HG03064 (cell line): Measurements from ENCODE around the gene GJD3.
"Not testable (repeated sequence)": the region's sequence is repeated elsewhere in the genome, so short reads cannot be mapped to it uniquely, and the experiment has no call there.

Source experiments
- ATAC-seq: cut with Tn5 transposase; IDR thresholded peaks from one replicate; pipeline ENCODE4 v1.9.1; 2021; ENCODE audit warnings: low read depth; ENCODE audit not compliant: unreplicated experiment

Gene GJD3

DNA sequence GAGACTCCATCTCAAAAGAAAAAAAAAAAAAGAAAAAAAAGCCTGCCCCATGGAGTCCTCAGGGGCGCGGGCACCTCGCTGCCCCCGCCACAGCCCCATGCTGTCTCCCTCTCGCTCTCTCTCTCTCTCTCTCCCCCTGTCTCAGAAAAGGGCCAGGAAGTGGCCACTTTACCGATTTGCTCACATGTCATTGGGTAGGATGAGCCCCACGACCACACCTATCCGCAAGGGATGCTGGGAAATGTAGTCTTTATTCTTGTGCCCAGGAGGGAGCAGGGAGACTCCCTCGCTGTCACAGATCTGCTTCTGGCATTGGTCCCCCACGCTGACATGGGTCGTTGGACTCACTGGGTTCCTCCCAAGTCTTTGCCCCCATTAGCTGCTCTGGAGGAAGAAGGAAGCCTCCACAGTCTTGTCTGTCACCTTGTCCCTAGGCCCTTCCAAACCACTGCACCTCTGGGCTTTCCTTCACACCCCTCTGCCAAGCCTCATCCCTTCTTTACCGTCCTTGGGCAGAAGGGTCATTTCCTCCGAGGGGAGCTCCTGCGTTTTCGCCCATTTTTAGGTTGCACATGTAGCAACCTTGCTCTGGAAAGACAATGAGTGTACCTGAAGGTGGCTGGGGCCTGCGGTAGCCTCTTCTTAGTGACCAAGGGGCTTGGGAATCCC, 6.9 kb upstream of the GJD3 start:
- no peak for ATAC-seq

DNA sequence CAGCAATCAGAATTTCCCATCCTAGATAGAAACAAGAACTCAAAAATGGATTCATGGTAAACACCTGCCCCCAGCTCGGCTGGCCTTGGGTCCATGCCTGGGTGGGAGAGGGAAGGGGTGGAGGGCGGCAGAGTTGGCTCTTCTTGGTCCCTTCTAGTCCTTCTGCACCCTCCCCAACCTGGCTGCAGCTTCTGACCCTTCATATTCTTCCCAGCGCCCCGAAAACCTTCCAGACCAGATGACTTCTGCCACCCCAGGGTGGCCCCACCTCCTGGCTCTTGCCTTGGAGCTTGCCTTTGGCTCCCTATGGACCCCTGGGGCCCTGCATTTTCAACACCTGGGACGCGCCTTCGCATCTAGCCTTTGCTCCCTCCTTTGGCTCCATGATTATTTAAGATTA, 5.4 kb upstream of the GJD3 start:
- ATAC-seq: no peak

DNA sequence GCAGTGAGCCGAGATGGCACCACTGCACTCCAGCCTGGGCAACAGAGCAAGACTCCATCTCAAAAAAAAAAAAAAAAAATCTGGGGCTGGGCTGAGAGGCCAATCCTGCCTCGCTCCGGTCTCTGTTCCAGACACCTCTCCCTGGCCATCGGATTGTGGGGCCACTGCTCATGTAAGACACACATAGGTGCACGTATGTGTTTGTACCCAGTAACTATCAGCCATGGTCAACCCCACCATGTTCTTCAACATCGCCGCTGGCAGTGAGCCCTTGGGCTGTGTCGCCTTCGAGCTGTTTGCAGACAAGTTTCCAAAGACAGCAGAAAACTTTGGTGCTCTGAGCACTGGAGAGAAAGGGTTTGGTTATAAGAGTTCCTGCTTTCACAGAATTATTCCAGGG, 3.2 kb upstream of the GJD3 start:
- ATAC-seq: not testable (repeated sequence)

DNA sequence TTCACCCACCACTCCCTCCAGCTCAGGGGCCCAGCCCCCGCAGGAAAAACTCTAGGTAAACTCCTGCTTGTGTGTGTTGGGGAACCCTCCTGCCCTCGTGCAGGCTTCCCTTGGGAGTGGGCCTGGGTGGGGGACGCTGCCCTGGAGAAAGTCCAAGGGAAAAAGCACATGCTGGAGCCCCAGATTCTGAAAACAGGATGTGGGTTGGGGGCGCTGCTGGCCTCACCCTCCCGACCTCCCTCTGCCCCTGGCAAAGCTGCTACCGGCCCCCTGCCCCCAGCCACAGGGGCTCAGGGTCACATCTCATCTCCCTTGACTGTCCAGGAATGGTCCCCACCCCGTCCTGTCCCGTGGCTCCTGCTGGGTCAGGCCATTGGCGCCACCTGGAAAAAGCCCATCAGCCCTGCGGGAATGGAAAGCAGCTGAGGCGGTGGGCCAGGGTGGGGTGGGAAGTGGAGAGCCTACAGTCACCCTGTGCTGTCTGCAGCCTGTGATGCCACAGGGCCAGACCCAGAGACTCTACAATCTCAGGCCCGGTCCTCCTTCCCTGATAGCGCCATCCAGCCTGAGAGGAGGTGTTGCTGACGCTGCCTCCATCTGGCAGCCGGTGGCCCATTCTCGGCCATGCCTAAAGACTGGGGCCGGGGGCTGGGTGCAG, 2.5 kb upstream of the GJD3 start:
- ATAC-seq: no peak

DNA sequence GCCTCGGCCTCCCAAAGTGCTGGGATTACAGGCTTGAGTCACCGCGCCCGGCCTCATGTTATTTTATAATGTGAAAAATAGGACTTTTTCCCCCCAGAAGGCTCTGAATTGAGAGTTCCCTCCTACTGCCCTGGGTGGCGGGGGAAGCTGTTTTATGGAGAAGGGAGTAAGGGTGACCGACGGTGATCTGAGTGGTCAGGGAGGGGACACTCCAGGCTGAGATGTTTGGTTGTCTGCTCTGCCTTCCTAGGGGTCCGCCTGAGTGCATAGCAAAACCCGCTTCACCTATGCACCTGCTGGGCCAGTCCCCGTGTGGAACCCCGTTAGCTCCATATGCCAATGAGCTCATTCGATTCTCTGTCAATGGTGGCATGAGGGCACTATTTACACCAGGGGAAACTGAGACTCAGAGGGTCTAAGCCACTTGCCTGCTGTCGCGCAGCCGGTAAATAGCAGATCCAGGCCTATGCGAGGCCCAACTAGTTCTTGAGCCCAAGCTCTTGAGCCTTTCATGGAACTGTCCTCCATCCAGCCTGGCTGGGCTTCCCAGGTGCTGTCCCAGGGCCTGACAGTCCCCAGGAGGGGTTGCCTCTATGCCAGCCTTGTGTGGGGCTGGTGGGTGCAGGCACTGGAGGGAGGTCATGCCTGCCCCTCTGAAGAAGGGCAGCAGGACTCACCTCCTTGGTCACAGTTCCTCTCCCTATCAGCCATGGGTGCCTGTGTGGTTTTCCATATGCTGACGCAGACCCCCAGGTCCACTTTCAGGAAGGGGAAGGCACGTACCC, 1.7 kb upstream of the GJD3 start:
- no peak for ATAC-seq

DNA sequence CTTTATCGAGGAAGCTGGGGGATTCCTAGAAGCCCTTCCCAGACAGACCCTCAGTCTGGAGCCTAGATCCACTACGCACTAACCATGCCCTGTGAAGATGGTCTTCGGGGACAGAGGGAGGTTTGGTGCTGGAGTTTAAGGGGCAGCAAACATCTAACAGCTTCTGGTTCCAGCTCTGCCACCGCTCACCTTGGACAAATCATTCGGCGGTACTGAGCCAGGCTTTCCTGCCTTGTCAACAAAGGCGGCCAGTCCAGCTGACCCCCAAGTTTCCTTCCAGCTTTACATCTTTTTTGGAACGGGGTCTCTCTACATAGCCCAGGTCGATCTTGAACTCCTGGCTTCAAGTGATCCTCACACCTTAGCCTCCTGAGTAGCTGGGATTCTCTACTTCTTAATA, 369 bp upstream of the GJD3 start:
- no peak for ATAC-seq

DNA sequence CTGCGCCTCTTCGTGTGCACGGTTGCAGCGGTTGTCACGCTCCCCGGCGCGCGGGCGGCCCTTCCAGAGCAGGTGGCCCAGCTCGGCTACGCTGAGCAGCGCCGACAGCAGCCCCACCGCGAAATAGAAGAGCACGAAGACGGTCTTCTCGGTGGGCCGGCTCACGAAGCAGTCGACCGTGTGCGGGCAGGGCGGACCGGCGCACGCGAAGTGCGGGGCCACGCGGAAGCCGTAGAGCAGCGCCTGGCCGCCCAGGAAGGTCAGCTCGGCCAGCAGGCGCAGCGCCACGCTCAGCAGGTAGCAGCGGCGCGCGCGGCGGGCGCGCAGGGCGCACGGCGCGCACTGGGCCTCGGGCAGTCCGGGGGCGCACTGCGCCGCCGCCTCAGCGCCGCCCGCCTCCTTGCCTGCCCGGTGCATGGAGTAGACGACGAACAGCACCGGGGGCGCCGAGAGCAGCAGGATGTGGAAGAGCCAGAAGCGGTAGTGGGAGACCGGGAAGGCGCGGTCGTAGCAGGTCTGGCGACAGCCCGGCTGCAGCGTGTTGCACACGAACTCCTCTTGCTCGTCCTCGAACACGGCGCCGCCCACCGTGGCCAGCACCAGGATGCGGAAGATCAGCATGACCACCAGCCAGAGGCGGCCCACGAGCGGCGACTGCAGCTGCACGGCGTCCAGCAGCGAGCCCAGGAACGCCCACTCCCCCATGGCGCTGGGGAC, 1.3 kb downstream of the GJD3 start:
- ATAC-seq: no peak

DNA sequence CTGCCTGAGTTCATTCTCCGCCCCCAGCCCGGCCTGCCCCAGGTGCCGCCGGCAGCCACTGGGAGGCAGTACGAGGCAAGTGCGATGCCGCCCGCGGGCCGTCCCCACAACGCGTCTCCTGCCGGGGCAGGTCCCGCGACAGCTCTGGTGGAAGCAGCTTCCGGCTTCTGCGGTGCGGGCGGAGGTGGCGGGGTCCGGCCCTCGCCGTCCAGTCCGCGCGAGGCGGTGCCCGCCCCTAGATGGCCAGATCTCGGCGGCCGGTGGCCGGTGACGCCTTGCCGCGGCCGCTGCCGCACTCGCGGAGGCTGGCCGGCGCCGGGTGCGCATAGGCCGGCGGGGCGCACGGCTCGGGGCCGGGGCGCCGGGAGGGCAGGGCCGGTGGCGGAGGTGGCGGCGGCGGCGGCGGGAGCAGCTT, 1.8 kb downstream of the GJD3 start:
- no peak for ATAC-seq

DNA sequence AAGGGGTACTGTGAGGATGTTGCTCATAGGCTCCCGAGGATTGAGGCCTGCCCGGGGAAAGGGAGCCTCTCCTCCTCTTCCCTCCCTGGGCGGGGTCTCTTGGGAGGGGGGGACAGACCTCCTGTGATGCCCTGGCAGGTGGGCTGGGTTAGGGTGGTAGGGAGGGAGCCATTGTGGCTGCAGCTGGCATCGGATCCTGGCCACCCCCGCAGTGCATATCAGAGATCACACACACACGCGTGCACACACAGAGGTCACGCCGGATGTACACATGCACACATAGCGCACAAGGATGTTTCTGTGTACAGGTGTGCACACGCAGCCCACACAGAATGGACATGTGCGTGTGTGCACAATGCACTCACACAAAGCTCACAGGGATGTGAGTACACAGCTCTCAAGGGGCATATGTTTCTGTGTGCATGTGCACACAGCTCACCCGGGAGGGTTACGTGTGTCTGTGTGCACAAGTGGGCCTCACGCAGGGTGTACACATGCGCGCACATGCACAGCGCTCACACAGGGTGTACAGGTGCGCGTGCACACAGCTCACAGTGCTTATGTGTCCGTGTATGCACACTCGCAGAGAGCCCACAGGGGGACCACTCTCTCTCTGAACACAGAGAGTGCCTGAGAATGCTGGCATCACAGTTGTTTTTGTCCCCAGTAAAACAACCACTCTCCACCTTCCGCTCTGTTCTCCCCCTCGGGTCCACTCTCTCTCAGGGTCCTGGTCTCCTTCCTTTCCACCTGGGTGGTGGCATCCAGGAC, 2.4 kb downstream of the GJD3 start:
- no peak for ATAC-seq

DNA sequence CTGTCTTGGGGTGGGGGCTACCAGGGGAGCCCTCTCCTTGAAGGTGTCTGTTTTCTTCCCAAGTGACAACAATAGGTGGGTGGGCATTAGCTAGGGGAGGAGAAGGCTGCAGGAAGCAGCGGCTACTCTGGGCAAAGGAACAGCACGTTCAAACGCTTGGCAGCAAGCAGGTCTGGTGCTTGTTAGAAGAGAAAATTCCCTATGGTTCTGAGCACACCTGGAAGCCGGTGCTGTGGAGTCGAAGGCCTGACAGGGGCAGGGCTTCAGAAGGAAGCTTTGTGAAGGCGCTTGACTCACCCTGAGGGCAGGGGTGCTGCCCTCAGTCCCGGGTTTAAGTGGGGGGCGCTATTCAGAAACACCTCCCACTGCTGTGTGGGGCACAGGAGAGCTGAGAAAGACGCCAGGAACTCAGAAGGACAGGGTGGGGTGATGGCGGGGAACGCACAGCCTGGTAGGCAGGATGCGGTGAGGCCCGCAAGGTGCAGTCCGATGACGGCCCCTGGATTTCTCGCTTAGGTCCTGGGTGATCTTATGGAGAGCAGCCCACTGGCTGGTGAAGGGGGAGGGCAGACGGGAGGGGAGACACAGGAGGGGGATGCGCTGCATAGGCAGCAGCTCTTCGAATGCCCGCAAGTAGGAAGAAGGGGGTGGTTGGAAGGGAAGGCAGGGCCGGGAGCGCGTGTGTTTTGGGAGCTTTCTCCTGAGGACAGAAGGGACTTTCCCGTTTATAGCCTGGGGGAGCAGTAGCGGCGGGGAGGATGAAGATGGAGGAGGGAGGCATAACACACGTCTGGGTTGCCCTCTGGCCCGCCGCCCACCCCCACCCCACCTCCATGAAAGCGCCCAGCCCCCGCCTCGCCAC, 3.2 kb downstream of the GJD3 start:
- ATAC-seq: no peak

DNA sequence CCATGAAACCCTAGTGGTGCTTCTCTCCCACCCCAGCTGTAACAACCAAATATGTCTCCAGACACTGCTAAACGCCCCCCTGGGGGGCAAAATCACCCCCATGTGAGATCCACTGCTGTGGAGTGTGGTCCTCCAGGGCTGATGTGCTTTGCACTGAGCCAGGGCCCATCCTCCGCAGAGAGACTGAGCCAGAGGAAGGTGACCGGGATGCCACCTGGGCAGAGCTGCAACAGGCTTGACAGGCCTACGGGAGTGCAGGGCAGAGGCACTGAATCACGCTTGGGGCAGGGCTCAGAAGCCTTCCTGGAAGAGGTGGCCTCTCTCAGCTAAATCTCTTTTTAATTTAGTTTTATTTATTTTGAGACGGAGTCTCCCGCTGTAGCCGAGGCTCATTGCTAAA, 4.4 kb downstream of the GJD3 start:
- no peak for ATAC-seq

DNA sequence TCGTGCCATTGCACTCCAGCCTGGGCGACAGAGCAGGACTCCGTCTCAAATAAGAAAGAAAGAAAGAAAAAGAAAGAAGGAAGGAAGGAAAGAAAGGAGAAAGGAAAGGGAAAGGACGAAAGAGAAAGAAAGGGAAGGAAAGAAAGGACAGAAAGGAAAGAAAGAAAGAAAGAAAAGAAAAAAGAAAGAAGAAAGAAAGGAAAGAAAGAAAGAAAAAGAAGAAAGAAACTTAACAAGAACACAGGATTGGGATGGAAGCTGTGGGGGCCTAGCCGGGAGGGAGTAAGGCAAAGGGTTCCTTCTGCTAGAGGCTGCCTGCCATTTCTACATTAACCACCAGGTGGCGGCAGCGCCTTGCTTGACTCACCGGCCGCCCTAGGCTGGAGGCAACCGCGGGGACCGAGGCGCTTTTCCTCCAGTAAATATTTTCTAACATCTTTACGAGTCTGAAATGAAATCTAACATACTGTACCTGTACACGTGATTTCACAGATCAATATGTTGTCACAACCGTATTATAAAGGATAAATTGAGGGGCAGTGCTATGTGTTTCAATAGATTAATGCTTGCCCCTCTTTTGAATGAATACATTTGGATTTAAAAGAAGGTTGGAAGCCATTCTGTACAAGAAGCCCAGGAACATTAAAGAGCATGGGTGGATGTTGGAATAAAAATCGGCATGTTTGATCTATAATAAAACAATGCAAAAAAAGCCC, 6.1 kb downstream of the GJD3 start:
- no peak for ATAC-seq

DNA sequence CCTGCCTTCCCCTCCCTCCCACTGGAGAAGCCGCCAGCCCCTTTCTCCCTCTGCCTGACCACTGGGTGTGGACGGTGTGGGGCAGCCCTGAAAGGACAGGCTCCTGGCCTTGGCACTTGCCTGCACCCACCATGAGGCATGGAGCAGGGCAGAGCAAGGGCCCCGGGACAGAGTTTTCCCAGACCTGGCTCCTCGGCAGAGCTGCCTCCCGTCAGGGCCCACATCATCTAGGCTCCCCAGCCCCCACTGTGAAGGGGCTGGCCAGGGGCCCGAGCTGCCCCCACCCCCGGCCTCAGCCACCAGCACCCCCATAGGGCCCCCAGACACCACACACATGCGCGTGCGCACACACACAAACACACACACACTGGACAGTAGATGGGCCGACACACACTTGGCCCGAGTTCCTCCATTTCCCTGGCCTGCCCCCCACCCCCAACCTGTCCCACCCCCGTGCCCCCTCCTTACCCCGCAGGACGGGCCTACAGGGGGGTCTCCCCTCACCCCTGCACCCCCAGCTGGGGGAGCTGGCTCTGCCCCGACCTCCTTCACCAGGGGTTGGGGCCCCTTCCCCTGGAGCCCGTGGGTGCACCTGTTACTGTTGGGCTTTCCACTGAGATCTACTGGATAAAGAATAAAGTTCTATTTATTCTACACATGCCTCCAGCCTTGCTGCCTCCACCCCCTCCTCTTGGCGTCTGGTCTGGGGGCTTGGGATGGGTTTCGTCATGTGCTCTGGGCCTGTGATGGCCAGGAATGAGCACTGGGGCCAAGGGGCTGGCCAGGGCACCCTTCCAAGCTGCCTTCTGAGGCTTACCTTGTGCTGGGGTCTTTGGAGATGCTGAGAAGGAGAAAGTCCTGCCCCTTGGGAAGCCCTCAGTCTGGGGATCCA, 7.3 kb downstream of the GJD3 start:
- ATAC-seq: no peak

DNA sequence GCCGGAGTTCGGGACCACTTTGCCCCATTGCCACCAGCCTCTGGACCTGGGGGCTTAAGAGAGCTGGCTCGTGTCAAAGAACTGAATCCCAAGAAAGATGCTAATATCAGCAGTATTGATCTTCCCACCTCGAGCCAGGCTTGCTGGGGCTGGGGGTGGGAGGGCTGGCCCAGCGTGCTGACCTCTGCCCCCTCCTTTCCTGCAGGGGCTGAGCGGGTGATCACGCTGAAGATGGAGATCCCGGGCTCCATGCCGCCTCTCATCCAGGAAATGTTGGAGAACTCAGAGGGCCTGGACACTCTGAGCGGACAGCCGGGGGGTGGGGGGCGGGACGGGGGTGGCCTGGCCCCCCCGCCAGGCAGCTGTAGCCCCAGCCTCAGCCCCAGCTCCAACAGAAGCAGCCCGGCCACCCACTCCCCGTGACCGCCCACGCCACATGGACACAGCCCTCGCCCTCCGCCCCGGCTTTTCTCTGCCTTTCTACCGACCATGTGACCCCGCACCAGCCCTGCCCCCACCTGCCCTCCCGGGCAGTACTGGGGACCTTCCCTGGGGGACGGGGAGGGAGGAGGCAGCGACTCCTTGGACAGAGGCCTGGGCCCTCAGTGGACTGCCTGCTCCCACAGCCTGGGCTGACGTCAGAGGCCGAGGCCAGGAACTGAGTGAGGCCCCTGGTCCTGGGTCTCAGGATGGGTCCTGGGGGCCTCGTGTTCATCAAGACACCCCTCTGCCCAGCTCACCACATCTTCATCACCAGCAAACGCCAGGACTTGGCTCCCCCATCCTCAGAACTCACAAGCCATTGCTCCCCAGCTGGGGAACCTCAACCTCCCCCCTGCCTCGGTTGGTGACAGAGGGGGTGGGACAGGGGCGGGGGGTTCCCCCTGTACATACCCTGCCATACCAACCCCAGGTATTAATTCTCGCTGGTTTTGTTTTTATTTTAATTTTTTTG, 8.5 kb downstream of the GJD3 start:
- ATAC-seq: no peak

DNA sequence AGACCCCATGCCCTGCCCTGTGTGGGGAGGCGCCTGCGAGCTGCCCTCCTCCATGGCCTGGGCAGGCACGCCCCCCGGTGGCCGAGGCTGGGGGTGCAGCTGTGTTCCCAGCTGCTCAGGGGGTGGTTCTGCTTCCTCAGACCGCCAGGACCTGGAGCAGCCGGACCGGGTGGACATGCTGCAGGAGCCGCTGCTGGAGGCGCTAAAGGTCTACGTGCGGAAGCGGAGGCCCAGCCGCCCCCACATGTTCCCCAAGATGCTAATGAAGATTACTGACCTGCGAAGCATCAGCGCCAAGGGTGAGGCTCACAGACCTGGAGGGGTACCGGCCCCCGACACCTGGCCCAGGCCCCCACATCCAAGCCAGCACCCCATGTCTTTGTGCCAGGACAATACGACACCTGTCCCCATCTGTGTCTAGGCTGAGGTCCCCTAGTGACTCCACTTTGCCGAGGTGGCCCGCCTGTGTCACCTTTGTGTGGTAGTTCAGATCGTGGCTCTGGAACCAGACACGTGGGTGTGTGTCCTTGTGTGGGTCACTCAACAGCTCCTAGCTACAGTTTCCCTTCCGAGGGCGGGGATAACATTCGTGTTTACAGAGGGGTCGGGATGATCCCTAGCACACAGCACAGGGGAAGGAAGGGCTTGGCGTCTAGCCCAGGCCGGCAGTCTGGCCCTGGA, 9.3 kb downstream of the GJD3 start:
- ATAC-seq: no peak
